ENCODE data around the gene DEPDC5.

Gene DEPDC5

DNA sequence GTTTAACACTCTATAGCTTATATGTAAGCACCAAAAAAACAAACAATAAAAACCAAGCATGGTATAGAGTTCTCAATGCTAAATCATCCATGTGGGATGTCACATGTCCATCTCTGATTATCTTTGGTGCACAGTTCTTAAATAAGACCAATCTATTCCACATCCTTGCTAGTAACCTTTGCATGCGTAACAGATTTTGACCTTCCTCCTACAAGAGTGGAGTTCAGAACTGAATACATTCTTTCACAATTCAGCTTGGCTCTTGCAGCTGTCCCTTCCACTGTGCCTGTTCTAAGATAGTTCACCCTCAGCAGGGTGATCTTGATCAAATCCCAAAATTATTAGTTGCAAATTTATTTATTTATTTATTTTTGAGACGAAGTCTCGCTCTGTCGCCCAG, 25.0 kb upstream of the DEPDC5 start:
- H3K4me3 ChIP-seq (ENCODE audit: low read depth, low read length): no peak overlapping the region
- TF ChIP-seq, protein P1, sequence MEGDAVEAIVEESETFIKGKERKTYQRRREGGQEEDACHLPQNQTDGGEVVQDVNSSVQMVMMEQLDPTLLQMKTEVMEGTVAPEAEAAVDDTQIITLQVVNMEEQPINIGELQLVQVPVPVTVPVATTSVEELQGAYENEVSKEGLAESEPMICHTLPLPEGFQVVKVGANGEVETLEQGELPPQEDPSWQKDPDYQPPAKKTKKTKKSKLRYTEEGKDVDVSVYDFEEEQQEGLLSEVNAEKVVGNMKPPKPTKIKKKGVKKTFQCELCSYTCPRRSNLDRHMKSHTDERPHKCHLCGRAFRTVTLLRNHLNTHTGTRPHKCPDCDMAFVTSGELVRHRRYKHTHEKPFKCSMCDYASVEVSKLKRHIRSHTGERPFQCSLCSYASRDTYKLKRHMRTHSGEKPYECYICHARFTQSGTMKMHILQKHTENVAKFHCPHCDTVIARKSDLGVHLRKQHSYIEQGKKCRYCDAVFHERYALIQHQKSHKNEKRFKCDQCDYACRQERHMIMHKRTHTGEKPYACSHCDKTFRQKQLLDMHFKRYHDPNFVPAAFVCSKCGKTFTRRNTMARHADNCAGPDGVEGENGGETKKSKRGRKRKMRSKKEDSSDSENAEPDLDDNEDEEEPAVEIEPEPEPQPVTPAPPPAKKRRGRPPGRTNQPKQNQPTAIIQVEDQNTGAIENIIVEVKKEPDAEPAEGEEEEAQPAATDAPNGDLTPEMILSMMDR (IDR thresholded peaks at IDR 0.05; ENCODE audit: low read depth, low read length): no peak

DNA sequence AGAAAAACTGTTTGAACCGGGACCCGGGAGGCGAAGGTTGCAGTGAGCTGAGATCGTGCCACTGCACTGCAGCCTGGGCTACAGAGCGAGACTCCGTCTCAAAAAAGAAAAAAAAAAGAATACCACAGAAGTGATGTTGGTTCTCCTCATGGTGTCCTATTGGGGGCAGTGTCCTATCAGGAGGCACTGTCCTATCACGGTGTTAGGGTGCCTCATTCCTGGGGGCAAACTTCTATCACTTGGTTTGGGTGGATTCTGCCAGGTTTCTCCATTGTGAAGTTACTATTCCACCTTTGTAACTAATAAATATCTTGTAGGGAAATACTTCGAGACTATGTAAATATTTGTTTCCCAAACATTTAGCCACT, 23.5 kb upstream of the DEPDC5 start:
- TF ChIP-seq, protein P1 (IDR thresholded peaks at IDR 0.05; ENCODE audit: low read depth, low read length): no peak

DNA sequence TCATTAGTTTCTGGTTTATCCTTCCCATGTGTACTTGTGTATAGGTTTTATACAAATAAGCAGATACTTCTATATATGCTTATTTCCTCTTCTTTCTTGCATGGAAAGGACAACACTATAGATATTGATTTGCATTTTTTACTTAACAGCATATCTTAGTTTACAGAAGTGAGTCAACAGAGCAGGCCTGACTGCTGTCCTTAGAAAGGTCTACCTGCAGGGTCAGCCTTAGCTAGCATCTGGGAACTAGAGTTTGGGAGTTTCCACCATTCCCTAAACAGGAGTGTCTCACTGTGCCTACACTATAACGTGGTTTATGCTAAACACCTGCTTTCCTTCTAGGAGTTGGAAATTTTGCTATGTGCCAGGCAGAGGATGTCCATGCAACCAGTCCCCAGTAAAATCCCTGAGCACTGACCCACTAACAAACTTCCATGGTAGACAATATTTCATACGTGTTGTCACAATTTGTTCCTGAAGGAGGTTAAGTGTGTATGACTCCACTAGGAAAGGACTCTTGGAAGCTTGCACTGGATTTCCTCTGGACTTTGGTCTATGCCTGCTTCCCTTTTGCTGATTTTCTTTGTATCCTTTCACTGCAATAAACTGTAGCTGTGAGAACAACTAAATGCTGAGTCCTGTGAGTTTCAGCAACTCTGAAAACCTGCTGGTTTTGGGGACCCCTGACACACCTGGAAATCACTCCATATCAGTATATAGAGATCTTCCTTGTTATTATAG, 21.6 kb upstream of the DEPDC5 start:
- H3K4me3 ChIP-seq (ENCODE audit: low read depth, low read length): no peak overlapping the region
- TF ChIP-seq, protein P1 (IDR thresholded peaks at IDR 0.05; ENCODE audit: low read depth, low read length): no peak

More for the DNA sequence above, 23.5 kb upstream of the DEPDC5 start:
- no peak overlapping the region for H3K4me3 ChIP-seq (ENCODE audit: low read depth, low read length)

DNA sequence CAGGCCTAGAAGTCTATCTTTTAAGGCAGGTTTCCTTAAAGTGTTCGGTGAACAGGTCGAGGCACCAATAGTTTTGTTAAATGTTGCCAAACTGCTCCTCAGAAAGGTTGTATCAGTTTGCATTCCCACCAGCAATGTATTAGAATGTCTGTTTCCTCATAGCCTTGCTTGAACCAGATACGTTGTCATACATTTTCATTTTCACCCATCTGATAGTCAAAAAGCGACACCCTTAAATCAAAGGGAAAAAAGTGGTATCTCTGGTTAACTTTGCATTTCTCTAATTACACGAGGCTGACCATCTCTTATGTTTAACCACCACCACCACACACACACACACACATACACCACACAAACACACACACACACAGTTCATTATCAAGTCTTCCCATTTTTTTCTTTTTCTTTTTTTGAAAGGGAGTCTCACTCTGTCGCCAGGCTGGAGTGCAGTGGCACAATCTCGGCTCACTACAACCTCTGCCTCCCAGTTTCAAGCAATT, 20.2 kb upstream of the DEPDC5 start:
- TF ChIP-seq, protein P1 (IDR thresholded peaks at IDR 0.05; ENCODE audit: low read depth, low read length): no peak
- no peak overlapping the region for H3K4me3 ChIP-seq (ENCODE audit: low read depth, low read length)

DNA sequence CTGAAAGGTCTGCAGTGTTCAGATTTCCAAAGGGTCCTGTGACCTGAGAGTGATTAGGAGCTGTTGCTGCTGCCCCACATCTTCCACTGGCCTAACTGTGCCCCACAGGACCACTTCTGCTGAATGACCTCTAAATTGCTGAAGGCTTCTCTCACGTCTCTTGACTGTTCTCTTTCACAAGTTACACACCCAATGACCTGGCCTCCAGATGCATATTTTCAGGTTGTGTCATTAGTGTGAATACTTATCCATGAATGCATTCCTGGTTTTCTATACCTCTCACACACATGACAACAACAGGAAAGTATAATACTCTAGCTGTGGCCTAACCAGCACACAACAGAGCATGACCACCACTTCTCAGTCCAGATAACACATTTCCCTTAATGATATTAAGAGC, 19.3 kb upstream of the DEPDC5 start:
- TF ChIP-seq, protein P1 (IDR thresholded peaks at IDR 0.05; ENCODE audit: low read depth, low read length): no peak
- no peak overlapping the region for H3K4me3 ChIP-seq (ENCODE audit: low read depth, low read length)

DNA sequence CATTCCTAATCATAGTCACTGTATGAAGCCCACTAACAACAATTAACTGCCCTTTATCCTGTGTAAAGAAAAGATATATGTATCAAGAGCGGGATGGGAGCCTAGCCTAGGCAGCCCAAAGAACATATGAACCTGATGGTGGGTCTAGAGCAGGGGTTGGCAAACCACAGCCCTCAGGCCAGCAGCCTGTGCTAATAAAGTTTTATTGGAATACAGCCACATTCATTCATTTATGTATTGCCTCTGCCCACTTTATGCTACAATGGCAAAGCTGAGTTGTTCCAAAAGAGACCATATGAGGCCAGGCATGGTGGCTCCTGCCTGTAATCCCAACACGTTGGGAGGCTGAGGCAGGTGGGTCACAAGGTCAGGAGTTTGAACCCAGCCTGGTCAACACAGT, 17.4 kb upstream of the DEPDC5 start:
- no peak overlapping the region for H3K4me3 ChIP-seq (ENCODE audit: low read depth, low read length)
- TF ChIP-seq, protein P1 (IDR thresholded peaks at IDR 0.05; ENCODE audit: low read depth, low read length): no peak

DNA sequence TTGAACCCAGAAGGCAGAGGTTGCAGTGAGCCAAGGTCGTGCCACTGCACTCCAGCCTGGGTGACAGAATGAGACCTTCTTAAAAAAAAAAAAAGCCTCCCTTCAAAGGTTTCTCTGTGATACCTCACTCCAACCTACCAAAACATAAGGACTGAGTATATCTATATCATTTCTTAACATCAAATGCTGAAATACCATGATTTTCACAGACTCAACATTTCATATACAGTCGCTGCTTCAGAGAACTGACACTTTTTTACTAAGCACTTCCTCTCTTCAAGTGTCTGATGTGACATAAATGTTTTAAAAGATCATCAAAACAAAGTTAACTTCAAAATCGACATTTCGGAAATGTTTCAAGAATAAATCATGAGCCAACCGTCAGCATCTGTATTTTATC, 15.9 kb upstream of the DEPDC5 start:
- TF ChIP-seq, protein P1 (IDR thresholded peaks at IDR 0.05; ENCODE audit: low read depth, low read length): no peak
- H3K4me3 ChIP-seq (ENCODE audit: low read depth, low read length): no peak overlapping the region
